HepG2 (cell line): ENCODE measurements around the gene PAIP2. TPM values are rescaled to one million over a fixed set of nuclear protein-coding genes. Genes with fewer than 3 reads are reported as not detected.

Experiments
- ASH2L ChIP-seq: fragments of 300-600, 200-600 bp; sonication (generic); IDR thresholded peaks from 2 replicates; pipeline ENCODE4 v1.7.0; 2017; ENCODE audit warnings: low read depth, mild to moderate bottlenecking, moderate library complexity, mixed read lengths, low read length; ENCODE audit not compliant: insufficient read length
- DNMT3B ChIP-seq: conservative IDR thresholded peaks from 2 replicates; pipeline ENCODE4 v1.6.1; 2016; ENCODE audit warnings: missing biosample characterization, control low read depth
- HNRNPH1 ChIP-seq: fragments of 200-400 bp; formaldehyde crosslinking; optimal IDR thresholded peaks from 2 replicates; pipeline ENCODE3; 2017; ENCODE audit warnings: mild to moderate bottlenecking, low read depth, low read length
- IRF2 ChIP-seq: IDR thresholded peaks from 2 replicates; pipeline ENCODE4 v1.6.1; 2018; ENCODE audit warnings: missing genetic modification reagents, missing compliant biosample characterization
- KDM6A ChIP-seq: IDR thresholded peaks from 2 replicates; pipeline ENCODE4 v1.6.1; 2016; ENCODE audit warnings: low read depth
- MAF1 ChIP-seq: sonication (generic); formaldehyde crosslinking; IDR thresholded peaks from 2 replicates; pipeline ENCODE4 v1.5.0; 2020; ENCODE audit warnings: missing genetic modification reagents, borderline replicate concordance
- NFATC3 ChIP-seq: sonication (generic); formaldehyde crosslinking; IDR thresholded peaks from 2 replicates; pipeline ENCODE4 v1.5.1; 2020; ENCODE audit warnings: mild to moderate bottlenecking, missing genetic modification reagents
- NFE2 ChIP-seq: sonication (generic); formaldehyde crosslinking; IDR thresholded peaks from 2 replicates; pipeline ENCODE4 v1.4.0; 2020; ENCODE audit warnings: missing genetic modification reagents
- PHF20 ChIP-seq: sonication (generic); formaldehyde crosslinking; IDR thresholded peaks from 2 replicates; pipeline ENCODE4 v1.5.0; 2020; ENCODE audit warnings: mild to moderate bottlenecking, missing genetic modification reagents
- SALL1 ChIP-seq: sonication (generic); formaldehyde crosslinking; IDR thresholded peaks from 2 replicates; pipeline ENCODE4 v1.8.0; 2022; ENCODE audit warnings: mild to moderate bottlenecking, missing genetic modification reagents
- SRSF1 ChIP-seq: fragments of 200-400 bp; formaldehyde crosslinking; optimal IDR thresholded peaks from 2 replicates; pipeline ENCODE3; 2017; ENCODE audit warnings: mild to moderate bottlenecking, low read depth, low read length, moderate library complexity
- U2AF2 ChIP-seq: fragments of 200-400 bp; formaldehyde crosslinking; IDR thresholded peaks from 2 replicates; pipeline ENCODE4 v1.6.1; 2017; ENCODE audit warnings: low read depth, mild to moderate bottlenecking, low read length
- YEATS4 ChIP-seq: sonication (generic); formaldehyde crosslinking; IDR thresholded peaks from 2 replicates; pipeline ENCODE4 v1.4.0; 2020; ENCODE audit warnings: missing genetic modification reagents, borderline replicate concordance
- YY1 ChIP-seq: IDR thresholded peaks from 2 replicates; pipeline ENCODE4 v1.6.1; 2011; ENCODE audit warnings: low read length, low read depth, moderate library complexity, mild to moderate bottlenecking; ENCODE audit not compliant: insufficient read depth, insufficient replicate concordance
- ZC3H4 ChIP-seq: sonication (generic); formaldehyde crosslinking; IDR thresholded peaks from 2 replicates; pipeline ENCODE4 v1.4.0; 2020; ENCODE audit warnings: missing genetic modification reagents, borderline replicate concordance
- ZNF556 ChIP-seq: sonication (generic); formaldehyde crosslinking; IDR thresholded peaks from 2 replicates; pipeline ENCODE4 v1.4.0; 2020; ENCODE audit warnings: mild to moderate bottlenecking, missing genetic modification reagents, borderline replicate concordance
- ZNF841 ChIP-seq: sonication (generic); formaldehyde crosslinking; IDR thresholded peaks from 2 replicates; pipeline ENCODE4 v1.8.1; 2023; ENCODE audit warnings: missing genetic modification reagents, borderline replicate concordance
- ZNF891 ChIP-seq: sonication (generic); formaldehyde crosslinking; IDR thresholded peaks from 2 replicates; pipeline ENCODE4 v1.5.0; 2020; ENCODE audit warnings: mild to moderate bottlenecking, missing genetic modification reagents
- polyA plus RNA-seq, 8 experiments: library from polyadenylated mRNA; depleted of rRNA in 3 of 8; stranded (reverse) in 7 of 8; unstranded in 1 of 8; fragments of >200 nt; fragmentation: Illumina TruSeq in 4 of 8; extraction: Trizol in 4 of 8; gene quantifications; 2 replicates each; pipeline versions ENCODE4 v1.2.1 to v1.2.3, GENCODE V29; 2011 to 2016; ENCODE audit warnings: low read depth in 4 of 8, missing spikeins in 1 of 8, mixed read lengths in 1 of 8; ENCODE audit not compliant: insufficient read depth in 1 of 8
- total RNA-seq, 5 experiments: library from RNA; depleted of rRNA; stranded (reverse); fragments of >200 nt; fragmentation: Illumina TruSeq; extraction: Trizol; gene quantifications; 2 replicates each; pipeline ENCODE4 v1.2.3, GENCODE V29; 2016; ENCODE audit warnings: low read depth in 1 of 5
- TF ChIP-seq, protein P1 (sequence below): sonication (generic); formaldehyde crosslinking; IDR thresholded peaks from 2 replicates; pipeline ENCODE4 v1.4.0; 2020; ENCODE audit warnings: mild to moderate bottlenecking, missing genetic modification reagents
- TF ChIP-seq, protein P2 (sequence below): IDR thresholded peaks from 2 replicates; pipeline ENCODE4 v1.6.1; 2012; ENCODE audit warnings: inconsistent platforms
- TF ChIP-seq, protein P3 (sequence below): IDR thresholded peaks from 2 replicates; pipeline ENCODE4 v1.4.0; 2020; ENCODE audit warnings: mild to moderate bottlenecking, missing genetic modification reagents

Gene PAIP2
- total and polyA plus RNA-seq, 2 of the 13 experiments (the other 11 are each of a cell fraction or from before 2014, with no cell fraction given), result 61.5 to 76.3 TPM

DNA sequence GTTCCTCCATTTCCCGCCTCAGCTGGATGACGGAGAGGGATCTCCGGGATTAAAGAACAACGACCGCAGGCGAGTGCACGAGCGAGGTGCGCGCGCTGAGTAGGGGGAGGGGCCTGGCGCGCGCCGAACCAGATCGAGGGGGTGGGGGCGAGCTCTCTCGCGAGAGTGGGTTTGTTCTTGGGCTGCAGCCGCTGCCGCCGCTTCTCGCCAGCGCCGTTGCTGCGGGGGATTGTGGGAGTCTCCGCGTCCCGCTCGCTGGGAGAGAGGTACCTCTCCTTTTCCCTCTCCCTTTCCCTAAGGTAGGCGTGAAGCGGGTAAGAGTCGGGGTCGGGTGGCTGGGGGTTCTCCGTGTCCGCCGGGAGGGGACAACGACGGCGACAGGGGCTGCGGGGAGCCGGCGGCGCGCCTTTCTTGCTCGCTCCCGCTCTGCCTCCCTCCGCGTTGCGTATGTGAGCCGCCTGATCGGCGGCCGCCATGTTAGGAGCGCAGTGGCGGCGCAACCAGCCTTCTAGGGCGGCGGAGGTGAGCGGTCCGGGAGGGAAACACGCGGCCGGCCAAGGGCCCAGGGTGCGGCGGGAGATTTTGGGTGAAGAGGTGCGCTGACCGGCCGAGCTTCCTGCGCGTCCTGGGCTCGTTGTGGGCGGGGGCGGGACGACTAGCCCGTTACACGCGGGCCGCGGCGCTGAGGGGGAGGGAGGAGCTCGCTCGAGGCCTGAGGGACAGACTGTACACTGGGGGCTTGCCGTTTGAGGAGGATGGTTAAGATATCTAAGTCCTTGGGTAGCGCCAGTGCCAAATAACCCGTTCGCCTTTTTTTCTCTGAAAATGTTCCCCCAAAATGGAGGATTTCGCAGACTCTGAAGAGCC lies 47.9 kb upstream of the PAIP2 start, which contains the start of gene MATR3 (continued):
- TF ChIP-seq YY1, result peak; percentile 94
- peak; percentile 60; the same call in 1 of the 2 replicates for TF ChIP-seq MAF1 (CRISPR knock-in tag)
- TF ChIP-seq U2AF2, result no peak
- peak; percentile 97 for TF ChIP-seq YEATS4 (CRISPR knock-in tag)
- 0 out of 2 replicates have a peak, but pooled peaks have one; percentile 23 for TF ChIP-seq ZNF556 (CRISPR knock-in tag)
- TF ChIP-seq, protein P1, sequence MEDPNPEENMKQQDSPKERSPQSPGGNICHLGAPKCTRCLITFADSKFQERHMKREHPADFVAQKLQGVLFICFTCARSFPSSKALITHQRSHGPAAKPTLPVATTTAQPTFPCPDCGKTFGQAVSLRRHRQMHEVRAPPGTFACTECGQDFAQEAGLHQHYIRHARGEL (CRISPR knock-in tag), result no peak
- TF ChIP-seq SRSF1, result peak; percentile 46
- TF ChIP-seq PHF20 (CRISPR knock-in tag), result peak; percentile 62; the same call in 1 of the 2 replicates
- TF ChIP-seq ASH2L, result peak; percentile 91
- TF ChIP-seq KDM6A (CRISPR knock-in tag), result no peak
- no peak for TF ChIP-seq ZNF841 (CRISPR knock-in tag)
- no peak for TF ChIP-seq NFATC3 (CRISPR knock-in tag)
- no peak for TF ChIP-seq NFE2 (CRISPR knock-in tag)
- TF ChIP-seq, protein P2, sequence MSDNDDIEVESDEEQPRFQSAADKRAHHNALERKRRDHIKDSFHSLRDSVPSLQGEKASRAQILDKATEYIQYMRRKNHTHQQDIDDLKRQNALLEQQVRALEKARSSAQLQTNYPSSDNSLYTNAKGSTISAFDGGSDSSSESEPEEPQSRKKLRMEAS, result peak; percentile 51
- peak; percentile 84 for TF ChIP-seq IRF2 (CRISPR knock-in tag)
- TF ChIP-seq DNMT3B (CRISPR knock-in tag), result no peak
- peak; percentile 85 for TF ChIP-seq ZNF891 (CRISPR knock-in tag)
- peak; percentile 80 for TF ChIP-seq SALL1 (CRISPR knock-in tag)
- peak; percentile 76 for TF ChIP-seq HNRNPH1
- TF ChIP-seq, protein P3, sequence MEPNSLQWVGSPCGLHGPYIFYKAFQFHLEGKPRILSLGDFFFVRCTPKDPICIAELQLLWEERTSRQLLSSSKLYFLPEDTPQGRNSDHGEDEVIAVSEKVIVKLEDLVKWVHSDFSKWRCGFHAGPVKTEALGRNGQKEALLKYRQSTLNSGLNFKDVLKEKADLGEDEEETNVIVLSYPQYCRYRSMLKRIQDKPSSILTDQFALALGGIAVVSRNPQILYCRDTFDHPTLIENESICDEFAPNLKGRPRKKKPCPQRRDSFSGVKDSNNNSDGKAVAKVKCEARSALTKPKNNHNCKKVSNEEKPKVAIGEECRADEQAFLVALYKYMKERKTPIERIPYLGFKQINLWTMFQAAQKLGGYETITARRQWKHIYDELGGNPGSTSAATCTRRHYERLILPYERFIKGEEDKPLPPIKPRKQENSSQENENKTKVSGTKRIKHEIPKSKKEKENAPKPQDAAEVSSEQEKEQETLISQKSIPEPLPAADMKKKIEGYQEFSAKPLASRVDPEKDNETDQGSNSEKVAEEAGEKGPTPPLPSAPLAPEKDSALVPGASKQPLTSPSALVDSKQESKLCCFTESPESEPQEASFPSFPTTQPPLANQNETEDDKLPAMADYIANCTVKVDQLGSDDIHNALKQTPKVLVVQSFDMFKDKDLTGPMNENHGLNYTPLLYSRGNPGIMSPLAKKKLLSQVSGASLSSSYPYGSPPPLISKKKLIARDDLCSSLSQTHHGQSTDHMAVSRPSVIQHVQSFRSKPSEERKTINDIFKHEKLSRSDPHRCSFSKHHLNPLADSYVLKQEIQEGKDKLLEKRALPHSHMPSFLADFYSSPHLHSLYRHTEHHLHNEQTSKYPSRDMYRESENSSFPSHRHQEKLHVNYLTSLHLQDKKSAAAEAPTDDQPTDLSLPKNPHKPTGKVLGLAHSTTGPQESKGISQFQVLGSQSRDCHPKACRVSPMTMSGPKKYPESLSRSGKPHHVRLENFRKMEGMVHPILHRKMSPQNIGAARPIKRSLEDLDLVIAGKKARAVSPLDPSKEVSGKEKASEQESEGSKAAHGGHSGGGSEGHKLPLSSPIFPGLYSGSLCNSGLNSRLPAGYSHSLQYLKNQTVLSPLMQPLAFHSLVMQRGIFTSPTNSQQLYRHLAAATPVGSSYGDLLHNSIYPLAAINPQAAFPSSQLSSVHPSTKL (CRISPR knock-in tag), result no peak; the same call in 1 of the 2 replicates
- TF ChIP-seq ZC3H4, result peak; percentile 30; the same call in 1 of the 2 replicates
